VCaP (cell line): ENCODE data around the gene DOK6.
"Not testable (repeated sequence)": the region's sequence is repeated elsewhere in the genome, so short reads cannot be mapped to it uniquely, and the experiment has no call there.

Source experiments
- H3K27ac ChIP-seq: fragments of 450-650 bp; 2 replicates; pipeline ENCODE4 v1.5.1; 2017
- TF ChIP-seq, protein P1 (sequence below): fragments of 450-650 bp; conservative IDR thresholded peaks from 2 replicates; pipeline ENCODE4 v1.5.1; 2017; ENCODE audit warnings: mild to moderate bottlenecking, moderate library complexity

Gene DOK6

DNA sequence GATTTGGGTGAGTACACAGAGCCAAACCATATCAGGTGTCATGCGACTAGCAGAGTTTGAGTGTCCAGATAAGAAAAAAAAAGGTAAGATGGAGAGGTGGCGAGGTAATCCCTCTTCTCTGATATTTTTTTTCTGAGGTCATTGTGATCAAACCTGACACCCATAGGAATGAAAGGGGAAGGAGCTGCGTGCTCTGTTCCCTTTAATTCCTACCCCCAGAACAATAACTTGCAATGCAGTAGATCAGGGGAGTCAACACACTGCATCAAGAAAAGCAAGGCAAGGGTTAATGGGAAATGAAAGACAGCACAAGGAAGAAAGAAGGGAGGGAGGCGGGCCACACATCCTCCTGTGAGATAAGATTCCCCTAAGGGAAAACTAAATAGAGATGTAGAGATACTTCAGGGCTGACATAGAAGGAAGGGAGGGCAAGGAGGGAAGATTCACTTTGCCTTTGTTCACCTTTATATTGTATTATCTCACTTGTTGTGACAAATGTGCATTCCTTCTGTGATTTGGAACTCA, 414.2 kb downstream of the DOK6 start:
- H3K27ac ChIP-seq = no peak overlapping the region
- TF ChIP-seq, protein P1, sequence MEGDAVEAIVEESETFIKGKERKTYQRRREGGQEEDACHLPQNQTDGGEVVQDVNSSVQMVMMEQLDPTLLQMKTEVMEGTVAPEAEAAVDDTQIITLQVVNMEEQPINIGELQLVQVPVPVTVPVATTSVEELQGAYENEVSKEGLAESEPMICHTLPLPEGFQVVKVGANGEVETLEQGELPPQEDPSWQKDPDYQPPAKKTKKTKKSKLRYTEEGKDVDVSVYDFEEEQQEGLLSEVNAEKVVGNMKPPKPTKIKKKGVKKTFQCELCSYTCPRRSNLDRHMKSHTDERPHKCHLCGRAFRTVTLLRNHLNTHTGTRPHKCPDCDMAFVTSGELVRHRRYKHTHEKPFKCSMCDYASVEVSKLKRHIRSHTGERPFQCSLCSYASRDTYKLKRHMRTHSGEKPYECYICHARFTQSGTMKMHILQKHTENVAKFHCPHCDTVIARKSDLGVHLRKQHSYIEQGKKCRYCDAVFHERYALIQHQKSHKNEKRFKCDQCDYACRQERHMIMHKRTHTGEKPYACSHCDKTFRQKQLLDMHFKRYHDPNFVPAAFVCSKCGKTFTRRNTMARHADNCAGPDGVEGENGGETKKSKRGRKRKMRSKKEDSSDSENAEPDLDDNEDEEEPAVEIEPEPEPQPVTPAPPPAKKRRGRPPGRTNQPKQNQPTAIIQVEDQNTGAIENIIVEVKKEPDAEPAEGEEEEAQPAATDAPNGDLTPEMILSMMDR = no peak

DNA sequence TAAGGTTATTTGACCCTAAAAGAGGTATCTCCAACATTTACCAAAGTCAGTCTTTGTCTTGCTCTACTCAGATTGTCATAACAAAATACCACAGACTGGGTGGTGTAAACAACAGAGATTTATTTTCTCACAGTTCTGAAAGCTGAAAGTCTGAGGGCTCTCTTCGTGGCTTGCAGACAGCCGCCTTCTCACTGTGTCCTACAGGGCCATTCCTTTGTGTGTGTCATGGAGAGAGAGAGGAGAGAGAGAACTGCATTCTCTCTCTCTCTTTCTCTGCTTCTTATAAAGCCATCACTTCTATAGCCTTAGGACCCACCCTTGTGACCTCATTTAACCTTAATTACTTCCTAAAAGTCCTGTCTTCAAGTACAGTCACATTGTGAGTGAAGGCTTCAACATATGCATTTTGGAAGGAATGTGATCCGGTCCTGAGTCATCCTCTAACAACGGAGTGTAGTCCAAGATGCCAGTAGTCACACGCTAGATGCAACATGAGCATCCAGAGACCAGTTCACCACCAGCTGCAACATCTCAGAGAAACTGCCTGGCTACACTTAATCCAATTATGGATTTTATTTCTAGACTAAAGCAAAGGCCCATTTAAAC, 416.8 kb downstream of the DOK6 start:
- TF ChIP-seq, protein P1 = no peak
- H3K27ac ChIP-seq = no peak overlapping the region

DNA sequence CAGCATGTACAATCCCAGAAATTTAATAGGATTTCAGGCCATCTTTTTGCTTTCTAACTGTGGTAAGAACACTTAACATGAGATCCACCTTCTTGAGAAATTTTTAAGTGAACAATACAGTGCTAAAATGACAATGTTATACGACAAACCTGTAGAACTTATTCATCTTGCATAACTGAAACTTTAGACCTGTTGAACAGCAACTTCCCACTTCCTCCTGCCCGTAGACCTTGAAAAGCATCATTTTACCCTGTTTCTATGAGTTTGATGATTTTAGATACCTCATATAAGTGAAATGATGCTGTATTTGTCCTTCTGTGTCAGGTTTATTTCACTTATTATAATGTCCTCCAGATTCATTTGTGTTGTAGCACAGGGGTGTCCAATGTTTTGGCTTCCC, 418.8 kb downstream of the DOK6 start:
- TF ChIP-seq, protein P1 = no peak
- no peak overlapping the region for H3K27ac ChIP-seq

GRCh38 chr18:69820538-69820937, 419.9 kb downstream of the DOK6 start:
- no peak overlapping the region for H3K27ac ChIP-seq
- TF ChIP-seq, protein P1 = no peak

- H3K27ac ChIP-seq = no peak overlapping the region
- TF ChIP-seq, protein P1 = no peak
Observed at GRCh38 chr18:69830189-69830588, 429.5 kb downstream of the DOK6 start.

GRCh38 chr18:69834980-69835379, 434.3 kb downstream of the DOK6 start:
- H3K27ac ChIP-seq = not testable (repeated sequence)

GRCh38 chr18:69838003-69838402, 437.3 kb downstream of the DOK6 start:
- no peak overlapping the region for H3K27ac ChIP-seq
- TF ChIP-seq, protein P1 = no peak

GRCh38 chr18:69838620-69839411, 438.1 kb downstream of the DOK6 start:
- no peak overlapping the region for H3K27ac ChIP-seq
- TF ChIP-seq, protein P1 = no peak
